GM19397 (cell line): Measurements from ENCODE around the gene LDAF1.
"Not testable (repeated sequence)": the region's sequence is repeated elsewhere in the genome, so short reads cannot be mapped to it uniquely, and the experiment has no call there.

Experiments used
- ATAC-seq: cut with Tn5 transposase; IDR thresholded peaks from one replicate; pipeline ENCODE4 v1.9.1; 2021; ENCODE audit warnings: mild to moderate bottlenecking, moderate library complexity; ENCODE audit not compliant: unreplicated experiment

Gene LDAF1

DNA sequence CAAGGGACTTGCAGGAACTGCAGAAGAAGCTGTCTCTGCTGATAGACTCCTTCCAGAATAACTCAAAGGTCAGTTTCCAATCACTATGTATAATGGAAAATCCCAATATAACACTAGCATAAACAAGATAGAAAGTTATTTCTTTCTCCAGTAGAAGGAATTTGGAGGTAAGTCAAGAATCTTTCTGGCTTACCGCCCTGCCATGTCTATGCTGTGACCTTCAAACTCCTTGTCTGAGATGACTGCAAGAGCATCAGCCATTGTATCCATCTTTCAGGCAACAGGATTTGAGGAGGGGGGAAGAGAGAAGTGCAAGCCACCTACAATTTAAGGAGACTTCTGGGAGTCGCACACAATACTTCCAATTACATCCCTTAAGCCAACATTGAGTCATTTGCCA lies 2.7 kb downstream of the LDAF1 start:
- no peak for ATAC-seq

DNA sequence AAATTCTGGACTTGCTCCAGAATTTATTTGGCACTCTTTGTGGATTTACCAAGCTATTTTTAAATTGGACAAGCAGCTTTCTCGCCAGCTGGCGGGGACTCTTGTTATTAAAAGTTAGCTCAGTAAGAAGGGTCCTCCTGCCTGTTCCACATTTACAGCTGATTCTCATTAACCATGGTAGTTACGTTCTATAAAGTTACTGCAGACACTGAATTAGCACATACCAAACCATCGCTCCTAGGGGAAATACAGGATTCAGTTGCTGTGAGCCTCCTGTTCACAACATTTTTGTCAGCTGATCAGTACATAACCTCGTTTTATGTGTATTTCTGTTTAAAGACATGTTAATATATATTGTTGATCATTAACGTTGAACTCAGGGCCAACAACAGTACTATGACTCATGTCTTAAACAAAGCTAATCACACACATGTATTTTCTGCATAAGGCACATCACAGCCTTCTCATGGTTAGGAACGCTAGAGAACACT lies 4.2 kb downstream of the LDAF1 start:
- no peak for ATAC-seq

DNA sequence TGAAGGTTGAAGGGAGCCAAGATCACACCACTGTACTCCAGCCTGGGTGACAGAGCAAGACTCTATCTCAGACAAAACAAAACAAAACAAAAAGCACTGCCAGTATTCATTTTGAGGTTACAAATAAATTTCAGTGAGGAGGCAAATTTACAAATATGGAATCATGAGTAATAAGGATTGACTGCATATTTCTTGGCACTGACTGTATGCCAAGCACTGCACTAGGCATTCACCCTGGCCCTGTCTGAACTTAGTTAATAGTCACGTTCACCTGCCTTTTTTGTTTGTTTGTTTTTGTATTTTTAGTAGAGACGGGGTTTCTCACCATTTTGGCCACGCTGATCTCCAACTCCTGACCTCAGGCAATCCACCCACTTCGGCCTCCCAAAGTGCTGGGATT lies 5.1 kb downstream of the LDAF1 start:
- no peak for ATAC-seq

DNA sequence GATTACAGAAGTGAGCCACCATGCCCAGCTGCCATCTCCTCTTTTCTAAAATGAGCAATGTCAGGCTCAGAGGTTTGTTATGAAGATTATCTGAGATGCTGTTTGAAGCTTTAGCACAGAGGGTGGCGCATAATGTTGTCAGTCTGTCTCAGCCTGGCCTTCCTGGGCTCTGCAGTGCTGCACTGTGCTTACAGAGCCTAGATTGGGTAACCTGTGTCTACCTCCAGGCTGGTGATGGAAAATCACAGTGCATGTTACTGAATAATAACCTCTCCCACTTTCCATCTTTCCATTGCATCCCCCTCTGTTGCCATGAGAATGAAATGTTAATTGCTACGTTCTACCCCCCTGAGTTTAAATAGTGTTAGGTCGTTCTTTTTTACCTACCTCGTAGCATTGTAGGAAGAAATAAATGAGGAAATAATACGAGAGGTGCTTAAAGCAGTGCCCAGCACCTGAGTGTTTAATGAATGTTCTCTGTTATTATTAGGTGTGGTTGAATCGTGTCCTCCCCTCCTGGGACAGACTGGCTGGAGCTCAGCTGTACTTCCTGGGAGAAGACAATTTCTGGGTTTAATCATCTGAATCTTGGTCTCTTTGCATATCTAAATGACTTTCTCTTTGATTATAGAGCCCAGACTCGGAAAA lies 6.2 kb downstream of the LDAF1 start:
- no peak for ATAC-seq

DNA sequence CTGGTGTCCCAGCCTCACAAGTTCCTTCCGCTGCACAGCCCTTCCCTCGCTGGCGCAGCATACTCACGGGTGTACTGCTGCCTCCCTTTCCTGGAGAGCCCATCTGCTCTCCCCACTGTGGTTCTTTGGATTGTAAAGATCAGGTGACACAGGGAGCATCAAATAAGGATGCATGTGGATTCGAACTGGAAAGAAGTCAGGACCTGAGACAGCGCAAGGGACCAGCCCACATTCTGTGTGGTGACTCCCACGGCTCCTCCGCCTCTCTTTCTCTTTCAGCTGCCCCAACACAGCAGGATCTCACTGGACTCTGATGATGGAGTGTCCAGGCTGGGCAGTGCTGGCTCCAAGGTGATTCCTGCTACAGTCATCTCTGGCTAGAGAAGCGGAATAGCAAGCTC lies 8.1 kb downstream of the LDAF1 start:
- no peak for ATAC-seq

DNA sequence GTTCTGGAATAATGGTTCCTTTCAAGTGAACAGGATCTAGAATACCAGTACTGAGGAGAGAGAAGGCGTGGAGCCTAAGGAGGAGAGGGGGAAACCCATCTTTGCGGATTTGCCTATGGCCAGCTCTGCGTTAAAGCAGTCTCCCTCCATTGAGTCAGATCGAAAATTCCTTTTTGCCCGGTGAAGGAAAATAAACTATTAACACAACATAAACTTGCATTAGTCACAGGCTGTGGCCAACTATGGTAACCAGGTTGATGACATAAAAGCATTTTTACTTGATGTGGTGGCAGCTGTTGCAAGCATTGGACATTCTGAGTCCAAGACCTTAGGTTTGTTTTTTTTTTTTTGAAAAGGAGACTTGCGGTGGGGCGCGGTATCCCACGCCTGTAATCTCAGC lies 8.9 kb downstream of the LDAF1 start:
- no peak for ATAC-seq

DNA sequence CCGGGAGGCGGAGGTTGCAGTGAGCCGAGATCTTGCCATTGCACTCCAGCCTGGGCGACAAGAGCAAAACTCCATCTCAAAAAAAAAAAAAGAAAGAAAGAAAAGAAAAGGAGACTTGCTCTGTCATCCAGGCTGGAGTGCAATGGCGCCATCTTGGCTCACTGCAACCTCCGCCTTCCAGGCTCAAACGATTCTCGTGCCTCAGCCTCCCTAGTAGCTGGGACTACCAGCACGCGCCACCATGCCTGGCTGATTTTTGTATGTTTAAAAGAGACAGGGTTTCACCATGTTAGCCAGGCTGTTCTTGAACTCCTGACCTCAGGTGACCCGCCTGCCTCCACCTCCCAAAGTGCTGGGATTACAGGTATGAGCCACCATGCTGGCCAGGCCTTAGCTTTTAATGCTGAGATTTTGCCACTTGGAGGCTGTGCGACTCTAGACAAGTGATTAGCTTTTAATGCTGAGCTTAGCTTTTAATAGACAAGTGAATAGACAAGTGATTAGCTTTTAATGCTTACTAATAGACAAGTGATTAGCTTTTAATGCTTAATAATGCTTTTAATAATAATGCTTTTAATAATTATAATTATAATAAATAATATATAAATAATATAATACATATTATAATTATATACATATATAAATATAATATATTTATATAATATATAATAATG lies 9.6 kb downstream of the LDAF1 start:
- no peak for ATAC-seq

DNA sequence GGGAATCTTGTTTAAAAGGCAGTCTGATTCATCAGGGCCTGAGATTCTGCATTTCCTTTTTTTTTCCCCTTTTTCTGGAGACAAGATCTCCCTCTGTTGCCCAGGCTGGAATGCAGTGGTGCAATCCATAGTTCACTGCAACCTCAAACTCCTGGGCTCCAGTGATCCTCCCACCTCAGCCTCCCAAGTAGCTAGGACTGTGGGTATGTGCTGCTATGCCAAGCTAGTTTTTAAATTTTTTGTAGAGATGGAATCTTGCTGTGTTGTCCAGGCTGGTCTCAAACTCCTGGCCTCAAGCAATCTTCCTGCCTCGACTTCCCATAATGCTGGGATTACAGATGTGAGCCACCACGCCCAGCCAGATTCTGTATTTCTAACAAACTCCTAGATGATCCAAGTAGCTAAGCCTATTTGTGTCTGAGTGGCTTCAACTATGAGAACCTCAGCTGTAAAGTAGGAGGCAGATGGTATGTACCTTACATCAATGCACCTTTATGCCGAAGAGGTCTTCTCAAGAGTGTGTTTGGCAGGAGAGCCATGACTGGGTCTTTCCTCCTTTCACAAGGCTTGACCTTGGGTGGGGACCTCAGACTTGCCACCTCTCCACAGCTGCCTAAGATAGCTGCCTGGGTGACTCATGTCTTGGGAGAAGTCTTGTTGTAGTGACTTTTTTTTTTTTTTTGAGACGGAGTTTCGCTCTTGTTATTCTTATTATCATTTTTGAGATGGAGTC lies 10.9 kb downstream of the LDAF1 start:
- no peak for ATAC-seq

DNA sequence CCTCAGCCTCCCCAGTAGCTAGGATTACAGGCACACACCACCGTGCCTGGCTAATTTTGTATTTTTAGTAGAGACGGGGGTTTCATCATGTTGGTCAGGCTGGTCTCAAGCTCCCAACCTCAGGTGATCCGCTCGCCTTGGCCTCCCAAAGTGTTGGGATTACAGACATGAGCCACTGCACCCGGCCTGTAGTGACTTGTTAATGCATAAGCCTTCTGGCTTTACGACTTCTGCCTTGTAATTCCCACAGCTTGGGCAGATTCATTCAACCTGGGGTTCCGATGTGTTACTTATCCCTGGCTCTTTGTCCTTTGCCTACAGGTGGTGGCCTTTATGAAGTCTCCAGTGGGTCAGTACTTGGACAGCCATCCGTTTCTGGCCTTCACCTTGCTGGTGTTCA lies 11.6 kb downstream of the LDAF1 start:
- not testable (repeated sequence) for ATAC-seq

DNA sequence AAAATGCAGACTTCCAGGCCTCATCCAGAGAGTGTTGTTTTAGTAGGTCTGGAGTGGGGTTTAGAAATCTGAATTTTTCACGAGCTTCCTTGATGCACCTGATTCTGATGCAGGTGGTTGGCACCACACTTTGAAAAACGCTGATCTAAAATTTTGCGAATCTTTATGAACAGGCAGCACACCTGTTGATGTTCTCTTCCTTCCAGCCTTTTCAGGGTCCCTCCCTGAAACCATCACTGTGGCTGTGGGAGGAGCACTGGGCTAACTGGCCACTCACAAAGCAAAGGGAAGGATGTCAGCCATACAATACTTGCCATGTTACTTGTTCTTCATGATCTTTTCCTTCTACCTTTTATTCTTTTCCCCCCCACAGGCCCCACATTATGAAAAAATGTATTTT lies 14.2 kb downstream of the LDAF1 start:
- ATAC-seq: no peak

DNA sequence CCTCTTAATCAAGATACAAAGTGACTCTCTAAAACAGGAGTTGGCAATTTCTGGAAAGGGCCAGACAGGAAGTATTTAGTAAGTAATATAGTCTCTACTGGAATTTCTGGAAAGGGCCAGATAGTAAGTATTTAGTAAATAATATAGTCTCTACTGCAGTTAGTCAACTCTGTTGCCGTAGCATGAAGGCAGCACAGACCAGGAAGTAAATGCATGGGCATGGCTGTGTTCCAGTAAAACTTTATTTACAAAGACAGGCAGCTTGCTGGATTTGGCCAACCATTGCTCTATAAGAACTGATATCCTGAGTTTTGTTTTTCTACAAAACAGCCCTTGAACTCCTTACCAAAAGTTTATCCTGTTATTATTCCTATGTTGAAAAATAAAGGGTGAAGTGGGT lies 16.9 kb downstream of the LDAF1 start:
- no peak for ATAC-seq

DNA sequence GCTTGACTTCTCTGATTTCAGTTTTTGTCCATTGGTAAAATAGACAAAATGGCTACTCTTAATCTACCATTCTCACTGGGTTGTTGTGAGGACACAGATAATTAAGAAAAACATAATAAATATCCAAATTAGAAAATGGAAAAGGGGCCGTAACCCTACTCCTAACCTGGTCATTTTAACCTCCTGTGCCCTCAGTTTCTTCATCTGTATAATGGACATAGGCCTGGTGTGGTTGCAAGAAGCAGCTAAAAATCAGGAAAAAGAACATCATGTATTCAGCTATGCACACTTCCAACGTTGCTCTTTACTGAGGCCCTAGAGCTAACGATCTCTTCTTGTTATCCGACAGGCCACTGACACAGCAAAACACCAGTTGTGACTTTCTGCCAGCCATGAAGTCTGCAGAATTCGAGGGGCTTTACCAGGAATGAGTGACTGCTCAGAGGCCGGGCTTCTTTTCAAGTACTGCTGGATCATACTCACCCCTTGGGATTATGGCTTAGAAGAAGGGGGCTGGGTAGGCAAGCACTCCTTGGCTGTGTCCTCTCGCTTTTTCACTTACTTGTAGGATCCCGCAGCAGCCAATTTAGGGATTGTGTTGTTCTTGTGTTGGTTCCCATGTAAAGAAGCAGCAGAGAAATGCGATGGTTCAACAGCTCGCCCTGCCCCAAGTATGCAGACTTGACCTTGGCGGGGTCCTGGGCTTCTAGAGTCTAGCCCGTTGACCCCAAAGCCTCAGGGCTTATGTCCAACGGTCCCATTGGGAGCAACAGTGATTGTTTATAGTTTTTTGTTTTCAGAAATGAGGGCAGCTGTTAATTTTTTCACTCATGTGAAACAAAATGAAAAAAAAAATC lies 20.9 kb downstream of the LDAF1 start:
- ATAC-seq: no peak

DNA sequence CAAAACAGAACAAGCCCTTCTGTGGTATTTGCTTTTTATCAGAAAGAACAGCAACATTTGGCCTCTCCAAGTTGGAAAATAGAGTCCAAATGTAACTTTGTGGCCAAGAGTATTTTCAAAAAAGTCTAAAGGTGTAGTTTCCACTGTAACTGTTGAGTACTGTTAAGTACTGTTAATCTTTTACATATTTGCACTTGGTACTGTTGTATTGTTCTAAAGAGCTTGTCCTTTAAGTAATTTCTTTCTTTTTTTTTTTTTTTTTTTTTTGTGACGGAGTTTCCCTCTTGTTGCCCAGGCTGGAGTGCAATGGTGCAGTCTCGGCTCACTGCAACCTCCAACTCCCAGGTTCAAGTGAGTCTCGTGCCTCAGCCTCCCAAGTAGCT lies 21.5 kb downstream of the LDAF1 start:
- ATAC-seq: no peak

DNA sequence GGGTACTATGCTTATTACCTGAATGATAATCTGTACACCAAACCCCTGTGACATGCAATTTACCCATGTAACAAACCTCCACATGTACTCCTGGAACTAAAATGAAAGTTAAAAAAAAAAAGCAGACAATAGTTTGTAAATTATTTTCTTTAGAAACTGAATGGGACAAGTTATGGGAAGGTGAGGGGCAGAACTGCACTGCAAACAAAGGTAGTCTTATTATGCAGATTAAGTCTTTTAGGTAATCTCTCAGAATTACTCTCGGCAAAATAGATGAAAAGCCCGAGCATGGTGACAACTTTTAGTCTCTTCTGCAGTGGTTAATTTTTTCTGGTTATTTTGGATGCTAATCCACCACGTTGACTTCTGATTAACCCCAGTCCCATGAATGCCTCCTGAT lies 25.5 kb downstream of the LDAF1 start:
- no peak for ATAC-seq

DNA sequence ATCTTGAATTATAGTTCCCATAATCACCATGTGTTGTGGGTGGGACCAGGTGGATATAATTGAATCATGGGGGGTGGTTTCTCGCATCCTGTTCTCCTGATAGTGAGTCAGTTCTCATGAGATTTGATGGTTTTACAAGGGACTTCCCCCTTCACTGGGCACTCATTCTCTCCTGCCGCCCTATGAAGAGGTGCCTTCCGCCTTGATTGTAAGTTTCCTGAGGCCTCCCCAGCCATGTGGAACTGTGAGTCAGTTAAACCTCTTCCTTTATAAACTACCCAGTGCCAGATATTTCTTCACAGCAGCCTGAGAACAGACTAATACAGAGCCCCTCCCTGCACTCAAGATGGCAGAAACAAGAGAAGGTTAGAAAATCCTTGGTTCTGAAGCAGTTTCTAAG lies 26.4 kb downstream of the LDAF1 start:
- ATAC-seq: no peak

DNA sequence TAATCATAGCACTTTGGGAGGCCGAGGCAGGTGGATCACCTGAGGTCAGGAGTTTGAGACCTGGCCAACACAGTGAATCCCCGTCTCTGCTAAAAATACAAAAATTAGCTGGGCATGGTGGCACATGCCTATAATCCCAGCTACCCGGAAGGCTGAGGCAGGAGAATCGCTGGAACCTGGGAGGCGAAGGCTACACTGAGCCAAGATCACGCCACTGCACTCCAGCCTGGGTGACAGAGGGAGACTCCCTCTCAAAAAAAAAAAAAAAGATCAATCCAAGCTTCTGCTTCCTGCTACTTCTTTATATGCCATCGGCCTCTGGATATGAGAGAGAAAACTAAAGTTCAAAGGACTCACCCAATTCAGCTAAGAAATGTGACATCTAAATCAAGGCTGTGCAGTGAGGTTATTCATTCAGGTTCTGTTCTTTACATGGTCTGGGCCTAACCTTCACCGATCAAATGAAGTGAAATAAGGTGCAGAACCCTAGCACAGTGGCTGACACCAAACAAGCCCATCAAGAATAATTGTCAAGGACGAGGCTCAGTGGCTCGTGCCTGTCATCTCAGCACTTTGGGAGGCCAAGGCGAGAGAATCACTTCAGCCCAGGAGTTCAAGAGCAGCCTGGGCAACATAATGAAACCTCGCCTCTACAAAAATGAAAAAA lies 27.3 kb downstream of the LDAF1 start:
- ATAC-seq: no peak

DNA sequence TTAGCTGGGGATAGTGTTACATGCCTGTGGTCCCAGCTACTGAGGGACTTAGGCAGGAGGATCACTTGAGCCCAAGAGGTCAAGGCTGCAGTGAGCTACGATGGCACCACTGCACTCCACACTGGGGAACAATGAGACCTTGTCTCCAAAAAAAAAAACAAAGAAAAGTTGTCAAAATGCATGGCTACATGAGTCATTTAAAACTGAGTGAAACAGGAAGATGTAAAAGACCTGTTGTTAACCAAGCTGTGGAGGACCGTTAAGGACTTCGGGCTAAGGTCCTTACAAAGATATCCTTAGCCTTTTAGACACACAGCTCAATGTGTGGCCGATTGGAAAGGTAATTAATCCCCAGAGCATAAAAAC lies 27.8 kb downstream of the LDAF1 start:
- ATAC-seq: no peak

DNA sequence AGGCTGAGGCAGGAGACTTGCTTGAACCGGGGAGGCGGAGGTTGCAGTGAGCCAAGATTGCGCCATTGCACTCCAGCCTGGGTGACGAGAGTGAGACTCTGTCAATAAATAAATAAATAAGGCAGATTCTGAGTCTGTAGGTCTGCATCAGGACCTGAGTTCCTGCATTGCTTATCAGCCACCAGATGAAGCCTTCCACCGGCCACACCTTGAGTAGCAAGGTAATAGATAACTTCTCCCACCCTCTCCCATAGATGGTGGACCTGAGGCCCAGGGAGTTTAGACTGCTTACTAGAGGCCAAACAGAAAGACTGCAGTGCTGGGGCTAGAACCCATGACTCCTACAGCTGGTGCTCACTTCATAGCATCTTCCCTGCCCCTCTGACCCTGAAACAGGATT lies 30.8 kb downstream of the LDAF1 start:
- ATAC-seq: no peak

DNA sequence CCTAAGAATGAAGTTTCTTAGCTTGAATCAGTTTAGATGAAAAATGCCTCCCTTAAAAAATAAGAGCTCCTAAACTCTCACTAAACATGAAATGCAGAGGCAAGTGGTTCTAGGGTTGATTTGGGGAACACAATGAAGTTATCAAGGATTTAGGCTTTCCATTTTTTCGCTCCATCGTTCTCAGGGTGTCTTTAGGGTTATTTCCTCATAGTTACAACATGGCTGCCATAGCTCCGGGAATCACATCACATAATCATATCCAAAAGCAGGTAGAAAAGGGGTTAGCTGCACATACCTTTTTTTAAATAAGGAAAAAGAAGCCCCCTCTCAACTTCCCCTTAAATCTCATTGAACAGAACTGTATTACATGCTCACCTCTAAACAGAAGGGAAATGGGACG lies 31.5 kb downstream of the LDAF1 start:
- no peak for ATAC-seq

DNA sequence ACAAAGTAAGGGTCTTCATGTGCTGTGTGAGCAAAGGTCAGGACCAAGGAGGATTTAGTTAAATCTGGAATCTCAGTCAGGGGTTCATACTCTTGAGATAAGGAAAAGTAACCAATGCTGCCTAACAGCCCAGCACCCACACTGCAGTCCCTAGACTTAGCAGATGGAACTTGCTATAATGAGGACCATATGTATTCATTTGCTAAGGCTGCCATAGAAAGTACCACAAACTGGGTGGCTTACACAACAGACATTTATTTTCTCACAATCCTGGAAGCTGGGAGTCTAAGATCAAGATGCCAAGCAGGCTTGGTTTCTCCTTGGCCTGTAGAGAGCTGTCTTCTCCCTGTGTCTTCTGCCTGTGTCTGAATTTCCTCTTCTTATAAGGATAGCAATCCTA lies 32.1 kb downstream of the LDAF1 start:
- no peak for ATAC-seq

DNA sequence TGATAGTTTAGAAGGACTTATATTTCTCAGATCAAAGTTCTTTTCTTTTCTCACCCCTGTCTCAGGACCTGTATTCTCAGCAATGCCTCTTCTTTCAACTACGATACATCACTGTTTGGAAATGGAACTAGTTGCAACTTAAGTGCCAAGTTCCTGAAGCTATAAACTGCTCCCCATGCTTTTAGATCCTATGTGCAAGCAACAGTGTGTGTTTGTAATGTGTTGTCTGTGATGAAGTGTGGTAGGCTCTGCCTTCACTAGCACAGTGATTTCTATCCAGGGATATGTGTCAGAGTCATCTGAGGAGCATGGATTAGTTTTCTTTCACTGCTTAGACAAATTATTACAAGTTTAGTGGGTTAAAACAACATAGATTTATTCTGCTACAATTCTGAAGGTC lies 34.5 kb downstream of the LDAF1 start:
- ATAC-seq: no peak
